SK-N-SH (cell line): ENCODE results near the gene RHBDF2. TPM values are rescaled to one million over a fixed set of nuclear protein-coding genes. Genes with fewer than 3 reads are reported as not detected.

Source experiments
- CTCF ChIA-PET: fragments of 300-600, 350-600 bp; formaldehyde crosslinking; extraction: SDS; loops from one replicate; lab custom pipeline; 2021; lab: Yijun Ruan, JAX
- POLR2A ChIA-PET: fragments of 350-600 bp; sonication (Branson Sonifier 250); formaldehyde crosslinking; extraction: SDS; loops from one replicate; lab custom pipeline; 2020; ENCODE audit warnings: antibody characterized with exemption, inconsistent platforms; lab: Yijun Ruan, JAX
- DNase-seq: peaks from one replicate; pipeline ENCODE4 v3.0.0; 2012
- H2AFZ ChIP-seq: fragments of 200-600 bp; sonication (generic); 2 replicates; pipeline ENCODE4 v1.8.1; 2016; ENCODE audit warnings: antibody characterized with exemption, mild to moderate bottlenecking, low read depth
- H3F3A ChIP-seq: fragments of 200-600 bp; sonication (generic); replicated peaks from 2 replicates; pipeline ENCODE3; 2016; ENCODE audit warnings: antibody characterized with exemption, mild to moderate bottlenecking; ENCODE audit not compliant: insufficient read depth
- H3K27ac ChIP-seq, 2 experiments: fragments of 200-500 bp in 1 of 2; fragments of 200-600 bp in 1 of 2; sonication (Bioruptor generic) in 1 of 2; sonication (generic), shearing (Covaris generic) in 1 of 2; 2 replicates each; pipeline versions ENCODE4 v1.5.1 to v1.6.1; 2014 to 2016; ENCODE audit warnings: low read depth in 2 of 2, inconsistent platforms in 1 of 2, low read length in 1 of 2, mild to moderate bottlenecking in 1 of 2, mixed read lengths in 1 of 2
- H3K27me3 ChIP-seq: fragments of 200-600 bp; sonication (generic), shearing (Covaris generic); 2 replicates; pipeline ENCODE4 v1.6.1; 2016; ENCODE audit warnings: mixed run types; ENCODE audit not compliant: insufficient read depth
- H3K36me3 ChIP-seq, 2 experiments: fragments of 200-500 bp in 1 of 2; fragments of 200-600 bp in 1 of 2; sonication (Bioruptor generic) in 1 of 2; sonication (generic) in 1 of 2; replicated peaks in 1 of 2; 2 replicates each; pipeline versions ENCODE3 to v1.5.1; 2014 to 2016; ENCODE audit warnings: low read length in 1 of 2, mild to moderate bottlenecking in 1 of 2; ENCODE audit not compliant: insufficient read depth in 2 of 2, control insufficient read depth in 1 of 2
- H3K4me1 ChIP-seq, 2 experiments: fragments of 200-500 bp in 1 of 2; fragments of 200-600 bp in 1 of 2; sonication (Bioruptor generic) in 1 of 2; sonication (generic), shearing (Covaris generic) in 1 of 2; 2 replicates each; pipeline versions ENCODE4 v1.5.1 to v1.6.1; 2014 to 2016; ENCODE audit warnings: low read depth in 1 of 2, low read length in 1 of 2, mixed run types in 1 of 2; ENCODE audit not compliant: insufficient read depth in 2 of 2, control insufficient read depth in 1 of 2
- H3K4me2 ChIP-seq: fragments of 200-600 bp; sonication (generic), shearing (Covaris generic); 2 replicates; pipeline ENCODE4 v1.6.1; 2017; ENCODE audit warnings: mixed run types
- H3K4me3 ChIP-seq, 2 experiments: fragments of 200-500 bp in 1 of 2; fragments of 200-600 bp in 1 of 2; sonication (Bioruptor generic) in 1 of 2; sonication (generic), shearing (Covaris generic) in 1 of 2; 2 replicates each; pipeline versions ENCODE4 v1.5.1 to v1.8.1; 2014 to 2016; ENCODE audit warnings: low read depth in 2 of 2, inconsistent platforms in 1 of 2, low read length in 1 of 2, mild to moderate bottlenecking in 1 of 2, mixed read lengths in 1 of 2, moderate library complexity in 1 of 2
- H3K79me2 ChIP-seq: fragments of 200-600 bp; sonication (generic); 2 replicates; pipeline ENCODE4 v1.8.1; 2017; ENCODE audit warnings: mild to moderate bottlenecking; ENCODE audit not compliant: insufficient read depth
- H3K9ac ChIP-seq: fragments of 200-600 bp; sonication (generic); 2 replicates; pipeline ENCODE4 v1.6.1; 2017; ENCODE audit warnings: mixed run types
- H3K9me2 ChIP-seq: fragments of 200-600 bp; sonication (generic); 2 replicates; pipeline ENCODE4 v1.6.1; 2017; ENCODE audit warnings: mixed run types
- H3K9me3 ChIP-seq: fragments of 200-600 bp; sonication (generic); 2 replicates; pipeline ENCODE4 v1.6.1; 2017; ENCODE audit warnings: mixed run types, mild to moderate bottlenecking, moderate library complexity
- H4K20me1 ChIP-seq: fragments of 200-600 bp; sonication (generic); 2 replicates; pipeline ENCODE4 v1.6.1; 2017; ENCODE audit warnings: mild to moderate bottlenecking, mixed run types; ENCODE audit not compliant: insufficient read depth
- ELF1 ChIP-seq: IDR thresholded peaks from 2 replicates; pipeline ENCODE4 v1.4.0; 2012
- EZH2phosphoT487 ChIP-seq: fragments of 200-600 bp; sonication (generic); IDR thresholded peaks from 2 replicates; pipeline ENCODE4 v1.6.1; 2017; ENCODE audit warnings: low read depth, mixed run types, mild to moderate bottlenecking, antibody characterized with exemption, moderate library complexity, borderline replicate concordance
- FOSL2 ChIP-seq: IDR thresholded peaks from 2 replicates; pipeline ENCODE4 v1.4.0; 2012; ENCODE audit warnings: low read depth, mild to moderate bottlenecking, moderate library complexity, borderline replicate concordance
- FOXM1 ChIP-seq: IDR thresholded peaks from 2 replicates; pipeline ENCODE4 v1.4.0; 2012; ENCODE audit warnings: low read depth, mild to moderate bottlenecking
- MXI1 ChIP-seq: IDR thresholded peaks from 2 replicates; pipeline ENCODE4 v1.6.1; 2012; ENCODE audit warnings: mild to moderate bottlenecking, low read depth, low read length, improper control_type of control experiment
- NFIC ChIP-seq: IDR thresholded peaks from 2 replicates; pipeline ENCODE4 v1.4.0; 2012; ENCODE audit warnings: borderline replicate concordance
- RAD21 ChIP-seq: IDR thresholded peaks from 2 replicates; pipeline ENCODE4 v1.6.1; 2012; ENCODE audit warnings: mild to moderate bottlenecking, low read length
- RXRA ChIP-seq: IDR thresholded peaks from 2 replicates; pipeline ENCODE4 v1.4.0; 2012; ENCODE audit warnings: low read depth, mild to moderate bottlenecking, borderline replicate concordance
- SMC3 ChIP-seq: IDR thresholded peaks from 2 replicates; pipeline ENCODE4 v1.6.1; 2012; ENCODE audit warnings: low read depth, low read length, improper control_type of control experiment
- TAF1 ChIP-seq: IDR thresholded peaks from 2 replicates; pipeline ENCODE4 v1.6.1; 2012; ENCODE audit warnings: low read depth, mild to moderate bottlenecking, low read length, moderate library complexity, borderline replicate concordance
- YY1 ChIP-seq: IDR thresholded peaks from 2 replicates; pipeline ENCODE4 v1.4.0; 2012; ENCODE audit warnings: low read depth, mild to moderate bottlenecking
- WGBS: methylation state at CpG from one replicate; pipeline ENCODE4 v1.1.6; 2017; ENCODE audit warnings: low lambda C conversion rate; 5-methylcytosine and 5-hydroxymethylcytosine counted together
- polyA plus RNA-seq, 3 experiments: library from polyadenylated mRNA; depleted of rRNA; stranded (reverse); fragments of >200 nt; gene quantifications; 2 replicates each; pipeline ENCODE4 v1.2.3, GENCODE V29; 2012
- TF ChIP-seq, protein P1 (sequence below): IDR thresholded peaks from 2 replicates; pipeline ENCODE4 v1.4.0; 2012; ENCODE audit warnings: low read depth, borderline replicate concordance
- TF ChIP-seq, protein P2 (sequence below): IDR thresholded peaks from 2 replicates; pipeline ENCODE4 v1.4.0; 2012; ENCODE audit warnings: low read depth
- TF ChIP-seq, protein P3 (sequence below): fragments of 200-600 bp; sonication (generic); IDR thresholded peaks from 2 replicates; pipeline ENCODE4 v1.6.1; 2017; ENCODE audit warnings: antibody characterized with exemption, mild to moderate bottlenecking, moderate library complexity
- TF ChIP-seq, protein P4 (sequence below): IDR thresholded peaks from 2 replicates; pipeline ENCODE4; 2012

RHBDF2 gene
- polyA plus RNA-seq, 1 of the 3 experiments (the other 2 are of a cell fraction): 16.1 TPM

DNA sequence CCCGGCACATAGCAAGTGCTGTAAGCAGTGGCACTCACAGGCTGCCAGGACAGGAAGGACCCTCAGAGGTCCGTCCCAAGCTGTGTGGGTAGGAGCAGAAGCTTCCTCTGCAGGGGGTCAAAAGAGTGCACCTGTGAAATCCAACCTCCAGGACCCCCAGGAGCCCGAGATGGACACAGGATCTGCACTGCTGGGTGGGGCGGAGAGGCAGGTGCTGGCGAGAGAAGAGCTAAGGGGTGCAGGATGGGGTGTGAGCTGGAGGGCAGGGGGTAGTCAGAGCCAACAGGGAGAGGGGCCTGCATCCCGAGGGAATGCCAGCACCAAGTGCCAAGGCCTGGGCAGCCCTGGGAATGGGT, 34.5 kb downstream of the RHBDF2 start:
- Histone ChIP-seq H3K36me3 (peaks cover 0 to 8% of the 10 kb centered on the region in 2 experiments), H3K79me2 (no peaks in the 10 kb centered on the region), H3K9me2 (no peaks in the 10 kb centered on the region), H3K4me3 (no peak overlapping the region), H3K4me2 (no peak overlapping the region), H3K9me3 (no peaks in the 10 kb centered on the region), H4K20me1 (no peaks in the 10 kb centered on the region), H2AFZ (no peak overlapping the region), H3K27me3 (no peaks in the 10 kb centered on the region), H3F3A (no peaks in the 10 kb centered on the region)
- CTCF ChIA-PET: interaction anchor here (0.8 to 56.8 kb wide), 33 partner anchors 9 to 247 kb away, joined by 3 to 1687 read pairs (median 6); partner anchors contain the start of genes AANAT, RHBDF2, ST6GALNAC2 and UBE2O
- TF ChIP-seq YY1 (no peak), SMC3 (no peak), RAD21 (no peak), FOXM1 (no peak), FOSL2 (no peak), TAF1 (no peak), RXRA (no peak), ELF1 (no peak), NFIC (no peak), MXI1 (no peak), EZH2phosphoT487 (no peak)
- TF ChIP-seq, protein P1, sequence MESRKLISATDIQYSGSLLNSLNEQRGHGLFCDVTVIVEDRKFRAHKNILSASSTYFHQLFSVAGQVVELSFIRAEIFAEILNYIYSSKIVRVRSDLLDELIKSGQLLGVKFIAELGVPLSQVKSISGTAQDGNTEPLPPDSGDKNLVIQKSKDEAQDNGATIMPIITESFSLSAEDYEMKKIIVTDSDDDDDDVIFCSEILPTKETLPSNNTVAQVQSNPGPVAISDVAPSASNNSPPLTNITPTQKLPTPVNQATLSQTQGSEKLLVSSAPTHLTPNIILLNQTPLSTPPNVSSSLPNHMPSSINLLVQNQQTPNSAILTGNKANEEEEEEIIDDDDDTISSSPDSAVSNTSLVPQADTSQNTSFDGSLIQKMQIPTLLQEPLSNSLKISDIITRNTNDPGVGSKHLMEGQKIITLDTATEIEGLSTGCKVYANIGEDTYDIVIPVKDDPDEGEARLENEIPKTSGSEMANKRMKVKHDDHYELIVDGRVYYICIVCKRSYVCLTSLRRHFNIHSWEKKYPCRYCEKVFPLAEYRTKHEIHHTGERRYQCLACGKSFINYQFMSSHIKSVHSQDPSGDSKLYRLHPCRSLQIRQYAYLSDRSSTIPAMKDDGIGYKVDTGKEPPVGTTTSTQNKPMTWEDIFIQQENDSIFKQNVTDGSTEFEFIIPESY: no peak
- TF ChIP-seq, protein P2, sequence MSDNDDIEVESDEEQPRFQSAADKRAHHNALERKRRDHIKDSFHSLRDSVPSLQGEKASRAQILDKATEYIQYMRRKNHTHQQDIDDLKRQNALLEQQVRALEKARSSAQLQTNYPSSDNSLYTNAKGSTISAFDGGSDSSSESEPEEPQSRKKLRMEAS: no peak
- TF ChIP-seq, protein P3, sequence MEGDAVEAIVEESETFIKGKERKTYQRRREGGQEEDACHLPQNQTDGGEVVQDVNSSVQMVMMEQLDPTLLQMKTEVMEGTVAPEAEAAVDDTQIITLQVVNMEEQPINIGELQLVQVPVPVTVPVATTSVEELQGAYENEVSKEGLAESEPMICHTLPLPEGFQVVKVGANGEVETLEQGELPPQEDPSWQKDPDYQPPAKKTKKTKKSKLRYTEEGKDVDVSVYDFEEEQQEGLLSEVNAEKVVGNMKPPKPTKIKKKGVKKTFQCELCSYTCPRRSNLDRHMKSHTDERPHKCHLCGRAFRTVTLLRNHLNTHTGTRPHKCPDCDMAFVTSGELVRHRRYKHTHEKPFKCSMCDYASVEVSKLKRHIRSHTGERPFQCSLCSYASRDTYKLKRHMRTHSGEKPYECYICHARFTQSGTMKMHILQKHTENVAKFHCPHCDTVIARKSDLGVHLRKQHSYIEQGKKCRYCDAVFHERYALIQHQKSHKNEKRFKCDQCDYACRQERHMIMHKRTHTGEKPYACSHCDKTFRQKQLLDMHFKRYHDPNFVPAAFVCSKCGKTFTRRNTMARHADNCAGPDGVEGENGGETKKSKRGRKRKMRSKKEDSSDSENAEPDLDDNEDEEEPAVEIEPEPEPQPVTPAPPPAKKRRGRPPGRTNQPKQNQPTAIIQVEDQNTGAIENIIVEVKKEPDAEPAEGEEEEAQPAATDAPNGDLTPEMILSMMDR: no peak
- TF ChIP-seq, protein P4, sequence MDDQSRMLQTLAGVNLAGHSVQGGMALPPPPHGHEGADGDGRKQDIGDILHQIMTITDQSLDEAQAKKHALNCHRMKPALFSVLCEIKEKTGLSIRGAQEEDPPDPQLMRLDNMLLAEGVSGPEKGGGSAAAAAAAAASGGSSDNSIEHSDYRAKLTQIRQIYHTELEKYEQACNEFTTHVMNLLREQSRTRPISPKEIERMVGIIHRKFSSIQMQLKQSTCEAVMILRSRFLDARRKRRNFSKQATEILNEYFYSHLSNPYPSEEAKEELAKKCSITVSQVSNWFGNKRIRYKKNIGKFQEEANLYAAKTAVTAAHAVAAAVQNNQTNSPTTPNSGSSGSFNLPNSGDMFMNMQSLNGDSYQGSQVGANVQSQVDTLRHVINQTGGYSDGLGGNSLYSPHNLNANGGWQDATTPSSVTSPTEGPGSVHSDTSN: no peak
- TF ChIP-seq, all 33 proteins: peak for 0
- Histone ChIP-seq H3K9ac (no peak overlapping the region), H3K27ac (no peak overlapping the region), H3K4me1 (no peaks in the 10 kb centered on the region; a peak in 1 of 4 replicates)
- no peak for DNase-seq
- WGBS: 80% methylated on average over 6 of the region's 6 CpGs
- POLR2A ChIA-PET: interaction anchor here (1.0 kb wide), 1 partner anchor 66 kb away, joined by 3 read pairs; no protein-coding TSS in a partner anchor
